ENCODE results near the gene HK2.

Gene HK2

DNA sequence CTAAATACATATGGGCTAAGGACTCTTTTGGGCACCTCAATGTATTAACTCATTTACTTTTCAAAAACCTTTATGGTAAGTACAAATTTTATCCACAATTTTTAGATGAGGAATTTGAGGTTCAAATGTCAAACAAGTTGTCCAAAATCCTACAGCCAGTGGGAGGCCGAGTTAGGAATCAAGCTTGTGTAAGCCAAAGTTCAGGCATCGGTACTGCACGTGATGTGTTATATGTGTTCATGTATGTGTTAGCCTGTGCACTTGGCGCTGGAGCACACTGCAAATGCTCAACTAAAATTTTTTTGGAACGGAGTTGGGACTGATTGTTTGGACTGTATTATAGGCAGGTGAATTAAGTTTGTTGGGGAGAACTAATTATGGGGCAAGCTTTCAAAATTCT lies 22.7 kb downstream of the HK2 start:
- peaks cover 24 to 37% of the 10 kb centered on the region in 2 donors for H3K4me1 ChIP-seq (ENCODE audit: control insufficient read depth in 2 of 2, insufficient read depth in 2 of 2, low read length in 2 of 2)
- H3K36me3 ChIP-seq (ENCODE audit: control insufficient read depth in 2 of 2, insufficient read depth in 2 of 2, low read length in 2 of 2): peaks cover 10 to 12% of the 10 kb centered on the region in 2 donors
- peak overlapping the region; percentile 84 to 88 for H3K27ac ChIP-seq (ENCODE audit: low read depth in 2 of 2, low read length in 2 of 2)
- no peak overlapping the region for H3K9ac ChIP-seq (ENCODE audit: low read depth in 1 of 2, low read length in 2 of 2)
- no peaks in the 10 kb centered on the region for H3K9me3 ChIP-seq (ENCODE audit: control insufficient read depth in 2 of 2, low read length in 2 of 2)
- H3K27me3 ChIP-seq (ENCODE audit: control insufficient read depth in 2 of 2, insufficient read depth in 2 of 2, low read length in 2 of 2): no peaks in the 10 kb centered on the region
- H3K4me3 ChIP-seq (ENCODE audit: low read length in 2 of 2): no peak overlapping the region

DNA sequence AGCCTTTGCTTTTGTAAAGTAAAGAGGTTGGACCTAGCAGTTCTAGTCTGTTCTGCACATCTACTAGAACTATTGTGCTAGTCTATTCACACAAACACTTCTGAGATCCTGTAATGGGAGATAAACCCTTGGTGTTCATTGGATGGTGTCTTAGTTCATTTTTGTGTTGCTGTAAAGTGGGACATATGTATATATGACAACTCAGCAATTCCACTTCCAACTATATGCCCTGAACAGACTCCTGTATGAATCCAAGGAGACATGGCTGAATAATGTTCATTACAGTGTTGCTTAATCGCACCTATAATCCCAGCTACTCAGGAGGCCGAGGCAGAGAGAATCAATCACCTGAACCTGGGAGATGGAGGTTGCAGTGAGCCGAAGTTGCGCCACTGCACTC lies 23.3 kb downstream of the HK2 start:
- Histone ChIP-seq H3K4me1 (ENCODE audit: control insufficient read depth in 2 of 2, insufficient read depth in 2 of 2, low read length in 2 of 2) (peaks cover 25 to 43% of the 10 kb centered on the region in 2 donors), H3K9me3 (ENCODE audit: control insufficient read depth in 2 of 2, low read length in 2 of 2) (no peaks in the 10 kb centered on the region), H3K4me3 (ENCODE audit: low read length in 2 of 2) (no peak overlapping the region), H3K9ac (ENCODE audit: low read depth in 1 of 2, low read length in 2 of 2) (no peak overlapping the region), H3K36me3 (ENCODE audit: control insufficient read depth in 2 of 2, insufficient read depth in 2 of 2, low read length in 2 of 2) (peaks cover 10 to 12% of the 10 kb centered on the region in 2 donors), H3K27me3 (ENCODE audit: control insufficient read depth in 2 of 2, insufficient read depth in 2 of 2, low read length in 2 of 2) (no peaks in the 10 kb centered on the region), H3K27ac (ENCODE audit: low read depth in 2 of 2, low read length in 2 of 2) (peak overlapping the region in 1 of 2 donors; percentile 88)

DNA sequence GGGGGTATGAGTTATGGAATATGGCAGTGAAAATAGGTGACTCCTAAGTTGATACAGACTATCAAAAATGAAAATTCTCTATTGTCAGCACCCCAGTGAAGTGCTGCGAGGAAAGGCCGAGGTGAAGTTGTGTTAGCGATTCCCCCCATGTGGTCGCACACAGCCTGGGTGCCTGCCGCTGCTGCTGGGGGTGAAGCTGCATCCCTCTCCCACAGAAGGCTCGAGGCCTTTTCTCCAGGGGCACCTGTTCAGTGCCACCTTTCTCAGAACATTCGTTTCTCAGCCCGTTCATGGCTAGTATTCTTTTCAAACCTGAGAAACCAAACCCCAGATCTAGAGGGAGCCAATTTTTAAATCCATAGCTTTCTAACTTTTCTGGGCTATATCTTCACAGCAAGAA lies 23.8 kb downstream of the HK2 start:
- no peak overlapping the region for H3K27ac ChIP-seq (ENCODE audit: low read depth in 2 of 2, low read length in 2 of 2)

GRCh38 chr2:74858281-74858680 lies 24.4 kb downstream of the HK2 start:
- Histone ChIP-seq H3K27me3 (ENCODE audit: control insufficient read depth in 2 of 2, insufficient read depth in 2 of 2, low read length in 2 of 2) (no peaks in the 10 kb centered on the region), H3K4me3 (ENCODE audit: low read length in 2 of 2) (no peak overlapping the region), H3K4me1 (ENCODE audit: control insufficient read depth in 2 of 2, insufficient read depth in 2 of 2, low read length in 2 of 2) (peaks cover 34 to 54% of the 10 kb centered on the region in 2 donors), H3K27ac (ENCODE audit: low read depth in 2 of 2, low read length in 2 of 2) (no peak overlapping the region), H3K36me3 (ENCODE audit: control insufficient read depth in 2 of 2, insufficient read depth in 2 of 2, low read length in 2 of 2) (peaks cover 10 to 12% of the 10 kb centered on the region in 2 donors), H3K9ac (ENCODE audit: low read depth in 1 of 2, low read length in 2 of 2) (no peak overlapping the region), H3K9me3 (ENCODE audit: control insufficient read depth in 2 of 2, low read length in 2 of 2) (no peaks in the 10 kb centered on the region)

More for the DNA sequence above, 23.8 kb downstream of the HK2 start:
- no peaks in the 10 kb centered on the region for H3K27me3 ChIP-seq (ENCODE audit: control insufficient read depth in 2 of 2, insufficient read depth in 2 of 2, low read length in 2 of 2)
- no peaks in the 10 kb centered on the region for H3K9me3 ChIP-seq (ENCODE audit: control insufficient read depth in 2 of 2, low read length in 2 of 2)
- peaks cover 29 to 48% of the 10 kb centered on the region in 2 donors for H3K4me1 ChIP-seq (ENCODE audit: control insufficient read depth in 2 of 2, insufficient read depth in 2 of 2, low read length in 2 of 2)
- no peak overlapping the region for H3K4me3 ChIP-seq (ENCODE audit: low read length in 2 of 2)
- H3K9ac ChIP-seq (ENCODE audit: low read depth in 1 of 2, low read length in 2 of 2): no peak overlapping the region
- H3K36me3 ChIP-seq (ENCODE audit: control insufficient read depth in 2 of 2, insufficient read depth in 2 of 2, low read length in 2 of 2): peaks cover 10 to 12% of the 10 kb centered on the region in 2 donors

GRCh38 chr2:74860079-74860478 lies 26.2 kb downstream of the HK2 start:
- H3K4me3 ChIP-seq (ENCODE audit: low read length in 2 of 2): no peak overlapping the region
- H3K36me3 ChIP-seq (ENCODE audit: control insufficient read depth in 2 of 2, insufficient read depth in 2 of 2, low read length in 2 of 2): peaks cover 5% of the 10 kb centered on the region in 2 donors
- no peaks in the 10 kb centered on the region for H3K27me3 ChIP-seq (ENCODE audit: control insufficient read depth in 2 of 2, insufficient read depth in 2 of 2, low read length in 2 of 2)
- H3K9me3 ChIP-seq (ENCODE audit: control insufficient read depth in 2 of 2, low read length in 2 of 2): no peaks in the 10 kb centered on the region
- H3K4me1 ChIP-seq (ENCODE audit: control insufficient read depth in 2 of 2, insufficient read depth in 2 of 2, low read length in 2 of 2): peaks cover 46 to 66% of the 10 kb centered on the region in 2 donors
- H3K9ac ChIP-seq (ENCODE audit: low read depth in 1 of 2, low read length in 2 of 2): no peak overlapping the region
- H3K27ac ChIP-seq (ENCODE audit: low read depth in 2 of 2, low read length in 2 of 2): no peak overlapping the region

DNA sequence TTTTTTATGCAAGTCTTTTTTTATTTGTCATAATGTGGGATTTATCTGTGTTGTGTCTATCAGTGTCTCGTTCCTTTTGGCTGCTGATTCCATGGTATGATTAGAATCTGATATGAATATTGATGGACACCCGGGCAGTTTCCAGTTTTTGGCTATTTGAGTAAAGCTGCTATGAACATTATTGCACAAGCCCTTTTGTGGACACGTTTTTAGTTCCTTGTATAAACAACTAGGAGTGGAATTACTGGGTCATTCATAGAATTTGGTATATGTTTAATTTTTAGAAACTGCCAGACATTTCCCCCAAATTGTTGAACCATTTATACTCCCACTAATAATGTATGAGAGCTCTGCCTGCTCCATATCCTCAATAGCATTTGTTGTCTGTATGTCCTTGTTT lies 26.6 kb downstream of the HK2 start:
- Histone ChIP-seq H3K27me3 (ENCODE audit: control insufficient read depth in 2 of 2, insufficient read depth in 2 of 2, low read length in 2 of 2) (no peaks in the 10 kb centered on the region), H3K4me1 (ENCODE audit: control insufficient read depth in 2 of 2, insufficient read depth in 2 of 2, low read length in 2 of 2) (peaks cover 47 to 66% of the 10 kb centered on the region in 2 donors), H3K9ac (ENCODE audit: low read depth in 1 of 2, low read length in 2 of 2) (no peak overlapping the region), H3K27ac (ENCODE audit: low read depth in 2 of 2, low read length in 2 of 2) (no peak overlapping the region), H3K9me3 (ENCODE audit: control insufficient read depth in 2 of 2, low read length in 2 of 2) (no peaks in the 10 kb centered on the region), H3K4me3 (ENCODE audit: low read length in 2 of 2) (no peak overlapping the region), H3K36me3 (ENCODE audit: control insufficient read depth in 2 of 2, insufficient read depth in 2 of 2, low read length in 2 of 2) (peaks cover 5% of the 10 kb centered on the region in 2 donors)

DNA sequence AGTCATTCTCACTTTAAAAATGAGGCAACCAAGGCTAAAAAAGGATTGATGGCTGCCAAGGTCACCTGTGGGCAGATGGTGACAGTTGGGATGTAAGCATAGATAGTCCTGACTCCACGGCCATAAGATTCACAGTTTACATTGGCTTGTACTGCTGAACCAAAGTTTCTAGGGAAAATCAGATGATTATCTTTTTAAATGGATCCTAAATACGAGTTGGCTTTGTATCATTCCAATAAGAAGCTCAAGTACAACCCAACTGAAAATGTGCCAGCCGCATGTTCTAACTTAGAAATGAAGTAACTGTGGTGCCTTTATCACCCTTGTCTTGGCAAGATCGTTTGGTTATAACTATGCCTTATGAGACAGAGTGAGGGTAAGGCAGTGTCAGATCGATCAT lies 27.6 kb downstream of the HK2 start:
- no peaks in the 10 kb centered on the region for H3K27me3 ChIP-seq (ENCODE audit: control insufficient read depth in 2 of 2, insufficient read depth in 2 of 2, low read length in 2 of 2)
- H3K4me3 ChIP-seq (ENCODE audit: low read length in 2 of 2): no peak overlapping the region
- H3K9ac ChIP-seq (ENCODE audit: low read depth in 1 of 2, low read length in 2 of 2): peak overlapping the region in 1 of 2 donors; percentile 19
- H3K27ac ChIP-seq (ENCODE audit: low read depth in 2 of 2, low read length in 2 of 2): peak overlapping the region; percentile 91 to 94
- H3K4me1 ChIP-seq (ENCODE audit: control insufficient read depth in 2 of 2, insufficient read depth in 2 of 2, low read length in 2 of 2): peaks cover 47 to 68% of the 10 kb centered on the region in 2 donors
- peaks cover 5 to 12% of the 10 kb centered on the region in 2 donors for H3K36me3 ChIP-seq (ENCODE audit: control insufficient read depth in 2 of 2, insufficient read depth in 2 of 2, low read length in 2 of 2)
- no peaks in the 10 kb centered on the region for H3K9me3 ChIP-seq (ENCODE audit: control insufficient read depth in 2 of 2, low read length in 2 of 2)

DNA sequence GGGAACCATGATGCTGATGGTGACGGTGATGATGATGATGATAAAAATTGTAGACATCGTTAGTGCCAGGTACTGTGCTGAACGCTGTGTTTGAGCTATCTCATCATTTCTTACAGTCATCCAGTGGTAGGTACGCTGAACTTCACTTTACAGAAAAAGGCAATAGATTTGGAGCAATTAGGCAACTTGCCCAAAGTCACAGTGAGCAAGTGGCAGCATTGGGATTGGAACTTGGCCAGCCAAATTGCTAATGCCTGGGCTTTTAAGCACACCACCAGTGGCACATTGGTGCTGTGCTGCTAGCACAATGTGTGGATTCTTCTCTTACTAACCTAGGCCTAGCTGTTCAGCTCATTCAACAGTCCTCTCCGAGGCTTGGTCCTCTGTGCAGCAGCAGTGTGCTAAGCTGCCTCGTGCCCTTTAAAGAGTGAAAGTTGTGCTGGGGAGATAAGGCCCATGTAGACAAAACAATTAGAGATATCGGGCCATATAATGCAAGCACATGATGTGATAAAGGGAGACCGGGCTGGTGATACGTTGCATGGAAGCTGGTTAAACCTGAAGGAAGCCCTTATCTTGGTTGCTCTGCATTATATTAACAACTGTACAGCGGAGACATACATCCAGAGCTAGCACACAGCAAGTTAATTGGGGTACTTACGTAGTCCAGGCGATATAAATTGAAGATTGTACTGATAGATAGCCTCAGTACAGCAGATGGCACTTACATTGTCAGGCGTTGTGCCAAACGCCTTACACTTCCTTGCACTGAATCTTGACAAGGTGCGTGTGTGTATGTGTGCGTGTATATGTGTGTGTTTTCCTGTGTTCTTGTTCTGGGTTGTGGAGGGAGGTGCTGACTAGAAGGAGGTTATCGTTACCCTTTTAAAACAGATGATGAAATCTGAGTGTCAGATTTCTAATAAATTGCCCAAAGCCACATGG lies 28.4 kb downstream of the HK2 start:
- H3K4me1 ChIP-seq (ENCODE audit: control insufficient read depth in 2 of 2, insufficient read depth in 2 of 2, low read length in 2 of 2): peaks cover 47 to 64% of the 10 kb centered on the region in 2 donors

DNA sequence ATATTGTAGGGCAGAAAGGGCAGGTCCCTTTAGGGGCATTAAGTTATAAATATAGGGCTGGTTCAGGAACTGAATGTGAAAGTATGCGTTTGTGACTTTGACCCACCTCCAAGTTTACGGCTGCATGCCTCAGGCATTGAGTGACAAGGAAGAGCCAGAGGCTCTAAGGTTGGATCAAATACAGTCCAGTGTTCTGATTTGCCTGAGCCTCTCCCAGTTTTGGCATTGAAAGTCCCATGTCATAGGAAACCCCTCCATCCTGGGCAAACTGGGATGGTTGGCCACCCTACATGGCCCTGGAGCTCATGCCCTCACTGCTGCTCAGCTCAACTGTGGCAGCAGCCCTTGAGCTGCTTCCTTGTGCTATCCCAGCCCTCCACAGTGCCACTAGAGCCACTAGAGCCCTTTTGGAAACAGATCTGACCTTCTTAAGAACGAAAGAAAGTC lies 29.9 kb downstream of the HK2 start:
- Histone ChIP-seq H3K4me1 (ENCODE audit: control insufficient read depth in 2 of 2, insufficient read depth in 2 of 2, low read length in 2 of 2) (peaks cover 47 to 78% of the 10 kb centered on the region in 2 donors), H3K27me3 (ENCODE audit: control insufficient read depth in 2 of 2, insufficient read depth in 2 of 2, low read length in 2 of 2) (no peaks in the 10 kb centered on the region), H3K36me3 (ENCODE audit: control insufficient read depth in 2 of 2, insufficient read depth in 2 of 2, low read length in 2 of 2) (peaks cover 8 to 19% of the 10 kb centered on the region in 2 donors), H3K4me3 (ENCODE audit: low read length in 2 of 2) (peak overlapping the region; percentile 1 to 52), H3K9me3 (ENCODE audit: control insufficient read depth in 2 of 2, low read length in 2 of 2) (no peaks in the 10 kb centered on the region), H3K9ac (ENCODE audit: low read depth in 1 of 2, low read length in 2 of 2) (peak overlapping the region; percentile 9 to 63), H3K27ac (ENCODE audit: low read depth in 2 of 2, low read length in 2 of 2) (peak overlapping the region; percentile 91 to 94)

More for the DNA sequence above, 28.4 kb downstream of the HK2 start:
- H3K9me3 ChIP-seq (ENCODE audit: control insufficient read depth in 2 of 2, low read length in 2 of 2): no peaks in the 10 kb centered on the region
- peaks cover 4 to 12% of the 10 kb centered on the region in 2 donors for H3K36me3 ChIP-seq (ENCODE audit: control insufficient read depth in 2 of 2, insufficient read depth in 2 of 2, low read length in 2 of 2)
- no peak overlapping the region for H3K4me3 ChIP-seq (ENCODE audit: low read length in 2 of 2)
- H3K27me3 ChIP-seq (ENCODE audit: control insufficient read depth in 2 of 2, insufficient read depth in 2 of 2, low read length in 2 of 2): no peaks in the 10 kb centered on the region
- peak overlapping the region in 1 of 2 donors; percentile 55 for H3K9ac ChIP-seq (ENCODE audit: low read depth in 1 of 2, low read length in 2 of 2)
- H3K27ac ChIP-seq (ENCODE audit: low read depth in 2 of 2, low read length in 2 of 2): peak overlapping the region; percentile 91 to 94
